ENCODE data around the gene TECPR2.
A peak's percentile ranks its signal among the peaks of the same experiment; 100 is the strongest.
"Not testable (repeated sequence)": the region's sequence is repeated elsewhere in the genome, so short reads cannot be mapped to it uniquely, and the experiment has no call there.

The TECPR2 gene

DNA sequence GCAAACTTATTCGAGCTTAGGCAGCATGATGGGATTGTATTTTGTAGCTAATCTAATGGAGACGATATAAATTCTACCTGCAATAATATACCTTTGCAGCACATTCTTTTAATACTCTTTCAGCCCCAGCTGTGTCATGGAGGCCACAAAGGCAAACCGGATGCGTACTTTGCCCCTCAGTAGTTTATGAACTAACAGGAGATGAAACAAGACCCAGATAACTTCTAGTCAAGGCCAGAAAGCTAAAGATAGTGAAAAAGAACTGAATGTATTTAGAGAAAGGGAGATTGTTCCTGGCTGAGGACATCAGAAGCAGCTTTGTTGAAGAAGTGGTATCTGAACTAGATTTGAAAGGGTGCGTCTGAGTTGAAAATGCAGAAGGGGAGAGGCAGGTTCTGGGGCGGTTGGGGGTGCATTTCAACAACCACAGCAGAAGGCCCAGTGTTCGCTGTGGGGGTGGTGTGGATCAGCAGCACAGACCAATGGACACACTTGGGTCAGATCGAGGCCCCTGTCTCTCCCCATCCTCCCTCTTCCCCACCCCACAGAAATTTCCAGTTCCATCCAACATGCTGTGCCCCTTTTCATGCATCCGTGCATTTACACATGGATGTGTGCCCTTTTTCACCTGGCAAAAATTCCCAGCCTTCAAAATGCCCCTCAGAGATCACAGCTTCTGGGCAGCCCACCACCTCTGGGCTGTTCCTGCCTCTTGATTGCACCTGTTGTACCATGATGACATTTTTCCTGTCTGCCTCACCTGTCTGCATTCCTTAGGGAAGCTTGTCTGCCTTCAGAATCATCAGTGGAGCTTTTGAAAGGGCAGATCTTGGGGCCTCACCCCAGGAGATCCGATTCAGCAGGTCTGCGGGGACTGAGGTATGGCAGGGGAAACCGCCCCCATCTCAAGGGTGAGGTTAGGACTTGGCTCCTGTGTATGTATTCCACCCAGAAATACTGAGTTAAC is 41.0 kb upstream of the TECPR2 start:
- no peak for FAIRE-seq
- TF ChIP-seq POLR2A (IDR thresholded peaks at IDR 0.05; ENCODE audit: low read depth, low read length): no peak
- DNase-seq (ENCODE audit: insufficient read length, low spot score): no peak

DNA sequence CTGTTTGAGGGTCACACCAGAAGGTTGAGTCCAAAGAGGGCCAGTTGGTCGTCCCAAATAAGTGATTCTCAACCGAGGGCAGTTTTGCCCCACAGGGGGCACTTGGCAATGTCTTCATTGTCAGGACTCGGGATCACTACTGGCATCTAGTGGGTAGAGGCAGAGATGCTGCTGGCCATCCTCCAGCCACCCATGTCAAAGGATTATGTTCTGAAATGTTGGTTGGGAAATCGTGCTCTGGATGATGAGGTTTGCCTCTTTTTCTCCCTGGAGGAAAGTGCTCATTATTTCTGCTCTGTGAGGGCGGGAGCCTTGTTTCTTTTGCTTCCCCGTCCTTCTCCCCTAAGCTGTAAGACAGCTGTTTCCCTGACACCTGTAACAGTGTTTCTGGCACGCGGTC is 39.6 kb upstream of the TECPR2 start:
- TF ChIP-seq POLR2A (IDR thresholded peaks at IDR 0.05; ENCODE audit: low read depth, low read length): no peak
- FAIRE-seq (peak; percentile 75), DNase-seq (ENCODE audit: insufficient read length, low spot score) (peak; percentile 59)

DNA sequence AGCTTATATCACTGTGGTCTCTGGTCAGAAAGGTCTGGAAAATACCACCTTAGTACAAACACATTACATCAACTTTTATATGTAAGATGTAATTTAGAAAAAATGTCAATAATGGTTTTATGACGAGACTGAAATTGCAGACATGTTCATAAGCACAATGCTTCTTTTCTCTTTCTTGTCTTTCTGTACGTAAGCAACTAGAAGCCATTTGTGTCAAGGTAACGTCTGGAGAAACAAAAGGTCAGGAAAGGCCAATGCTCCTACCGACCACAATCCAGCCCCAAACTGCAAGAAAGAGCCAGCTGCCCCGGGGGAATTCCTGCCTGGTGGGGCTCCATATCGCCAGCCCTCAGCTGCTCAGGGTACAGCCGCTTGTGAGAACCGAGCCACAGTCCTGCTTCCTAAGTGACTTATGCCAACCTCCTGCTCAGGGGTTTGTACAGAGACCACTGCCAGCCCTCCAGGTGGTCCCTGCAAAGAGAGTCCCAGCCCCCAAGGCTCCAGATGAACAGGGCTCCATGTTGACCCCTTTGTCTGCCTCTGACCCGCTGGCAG is 36.9 kb upstream of the TECPR2 start:
- DNase-seq (ENCODE audit: insufficient read length, low spot score): no peak
- FAIRE-seq: no peak
- no peak for TF ChIP-seq POLR2A (IDR thresholded peaks at IDR 0.05; ENCODE audit: low read depth, low read length)

DNA sequence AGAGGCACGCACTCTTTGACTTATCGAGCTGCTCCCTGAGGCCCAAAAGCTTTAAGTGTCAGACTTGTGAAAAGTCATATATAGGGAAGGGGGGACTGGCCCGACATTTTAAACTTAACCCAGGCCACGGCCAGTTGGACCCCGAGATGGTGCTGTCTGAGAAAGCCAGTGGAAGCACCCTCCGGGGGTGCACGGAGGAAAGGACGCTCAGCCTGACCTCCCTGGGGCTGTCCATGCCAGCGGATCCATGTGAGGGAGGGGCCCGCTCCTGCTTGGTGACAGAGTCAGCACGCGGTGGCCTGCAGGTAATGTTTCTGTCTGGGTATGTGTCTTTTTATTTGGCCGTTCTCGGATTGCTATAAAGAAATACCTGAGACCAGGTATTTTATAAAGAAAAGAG is 36.2 kb upstream of the TECPR2 start:
- TF ChIP-seq POLR2A (IDR thresholded peaks at IDR 0.05; ENCODE audit: low read depth, low read length): no peak
- DNase-seq (ENCODE audit: insufficient read length, low spot score) (no peak), FAIRE-seq (no peak)

DNA sequence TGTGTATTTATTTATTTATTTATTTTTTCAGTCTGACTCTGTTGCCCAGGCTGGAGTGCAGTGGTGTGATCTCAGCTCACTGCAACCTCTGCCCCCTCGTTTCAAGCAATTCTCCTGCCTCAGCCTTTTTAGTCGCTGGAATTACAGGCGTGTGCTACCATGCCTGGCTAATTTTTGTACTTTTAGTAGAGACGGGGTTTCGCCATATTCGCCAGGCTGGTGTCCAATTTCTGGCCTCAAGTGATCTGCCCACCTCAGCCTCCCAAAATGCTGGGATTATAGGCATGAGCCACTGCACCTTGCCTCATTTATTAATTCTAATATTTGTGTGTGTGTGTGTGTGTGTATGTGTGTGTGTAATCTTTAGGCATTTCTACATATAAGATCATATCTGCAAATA is 33.4 kb upstream of the TECPR2 start:
- FAIRE-seq; DNase-seq (ENCODE audit: insufficient read length, low spot score): not testable (repeated sequence)

DNA sequence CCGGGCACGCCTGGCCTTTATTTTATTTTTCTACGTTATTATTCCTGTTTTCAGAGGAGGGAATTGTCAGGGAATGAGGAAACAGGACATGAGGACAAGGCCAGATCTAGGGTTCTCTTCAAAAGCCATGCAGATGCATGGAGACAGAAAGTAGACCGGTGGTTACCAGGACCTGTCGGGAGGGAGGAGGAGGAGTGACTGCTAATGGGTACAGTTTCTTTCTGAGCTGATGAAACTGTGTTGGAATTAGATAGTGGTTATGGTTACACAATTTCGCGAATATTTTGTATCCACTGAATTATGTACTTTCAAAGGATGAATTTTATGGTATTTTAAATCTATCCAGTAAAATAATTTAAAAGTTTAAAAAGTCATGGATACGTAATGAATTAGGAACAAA is 31.9 kb upstream of the TECPR2 start:
- no peak for FAIRE-seq
- TF ChIP-seq POLR2A (IDR thresholded peaks at IDR 0.05; ENCODE audit: low read depth, low read length): no peak

DNA sequence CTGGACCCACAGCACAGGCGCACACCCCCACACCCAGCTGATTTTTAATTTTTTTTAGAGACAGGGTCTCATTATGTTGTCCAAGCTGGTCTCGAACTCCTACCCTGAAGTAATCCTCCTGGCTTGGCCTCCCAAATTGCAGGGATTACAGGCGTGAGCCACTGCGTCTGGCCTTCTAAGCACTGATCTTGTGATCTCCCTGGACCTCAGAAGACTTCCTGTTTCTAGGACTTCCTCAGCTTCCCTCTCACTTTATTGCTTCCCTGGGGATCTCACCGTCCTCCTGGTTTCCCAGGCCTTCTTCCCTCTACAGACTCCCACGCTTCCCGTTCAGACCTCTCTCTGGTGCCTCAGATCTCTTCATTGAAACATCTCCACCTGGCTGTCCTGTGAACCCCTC is 29.4 kb upstream of the TECPR2 start:
- FAIRE-seq (no peak), DNase-seq (ENCODE audit: insufficient read length, low spot score) (no peak)
- TF ChIP-seq POLR2A (IDR thresholded peaks at IDR 0.05; ENCODE audit: low read depth, low read length): no peak

More for the DNA sequence above, 31.9 kb upstream of the TECPR2 start:
- DNase-seq (ENCODE audit: insufficient read length, low spot score): no peak

DNA sequence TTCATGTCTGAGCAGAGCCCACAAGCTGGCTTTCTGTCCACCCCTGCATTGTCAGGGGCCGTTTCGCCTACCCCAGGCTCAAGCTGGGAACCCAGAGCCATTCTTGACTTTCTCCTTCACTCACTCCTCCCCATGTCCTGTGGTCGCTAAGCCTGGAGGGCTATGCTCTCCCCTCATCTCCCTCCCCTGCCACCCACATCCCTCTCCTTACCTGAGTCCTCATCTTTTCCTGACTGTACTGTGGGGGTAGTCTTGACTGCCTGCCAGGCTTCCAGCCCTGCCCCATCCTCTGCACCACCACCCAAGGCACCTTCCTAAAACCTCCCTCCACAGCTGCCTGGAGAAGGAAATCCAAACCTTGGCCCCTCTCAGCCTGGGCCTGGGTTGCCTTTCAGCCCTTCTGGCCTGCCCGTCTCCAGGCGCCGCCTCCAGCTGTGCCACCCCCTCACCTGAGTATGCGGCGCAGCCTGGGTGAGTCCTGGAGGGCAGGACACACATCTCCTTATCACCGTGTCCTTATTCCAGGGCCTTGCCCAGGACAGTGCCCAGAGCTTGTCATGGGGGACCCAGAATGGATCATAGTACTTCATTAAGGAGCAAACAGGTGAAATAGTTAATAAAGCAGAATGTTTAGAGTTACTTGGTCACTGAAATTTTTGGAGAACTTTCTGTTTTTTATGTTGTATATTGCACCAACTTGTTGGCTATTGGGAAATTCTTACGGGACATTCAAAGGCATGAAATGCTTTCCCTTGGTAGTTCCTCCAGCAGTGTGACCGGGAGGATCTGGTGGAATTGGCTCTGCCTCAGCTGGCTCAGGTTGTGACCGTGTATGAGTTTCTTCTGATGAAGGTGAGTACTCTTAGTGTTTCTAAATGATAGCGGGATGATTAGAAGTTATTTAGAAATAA is 28.7 kb upstream of the TECPR2 start:
- FAIRE-seq (no peak), DNase-seq (ENCODE audit: insufficient read length, low spot score) (no peak)
- no peak for TF ChIP-seq POLR2A (IDR thresholded peaks at IDR 0.05; ENCODE audit: low read depth, low read length)

DNA sequence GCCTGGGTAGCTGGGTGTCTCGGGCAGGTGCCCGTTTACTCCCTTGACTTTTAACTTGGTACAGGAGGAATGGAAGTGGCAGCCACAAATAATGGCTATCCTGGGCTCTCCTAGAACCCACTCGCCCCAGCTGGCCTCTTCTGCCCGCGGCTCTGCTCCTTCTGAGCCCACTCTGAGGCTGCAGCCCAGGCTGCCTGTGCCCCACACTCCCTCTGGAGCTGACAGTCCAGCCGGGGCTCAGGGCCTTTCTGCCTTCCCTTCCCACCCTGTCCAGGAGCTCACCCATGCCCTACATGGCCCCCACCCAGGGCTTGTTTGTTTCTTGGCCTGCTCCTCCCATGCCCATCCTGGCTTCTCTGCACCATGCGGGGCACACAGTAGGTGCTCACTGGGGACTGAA is 27.6 kb upstream of the TECPR2 start:
- DNase-seq (ENCODE audit: insufficient read length, low spot score) (no peak), FAIRE-seq (no peak)
- TF ChIP-seq POLR2A (IDR thresholded peaks at IDR 0.05; ENCODE audit: low read depth, low read length): no peak

DNA sequence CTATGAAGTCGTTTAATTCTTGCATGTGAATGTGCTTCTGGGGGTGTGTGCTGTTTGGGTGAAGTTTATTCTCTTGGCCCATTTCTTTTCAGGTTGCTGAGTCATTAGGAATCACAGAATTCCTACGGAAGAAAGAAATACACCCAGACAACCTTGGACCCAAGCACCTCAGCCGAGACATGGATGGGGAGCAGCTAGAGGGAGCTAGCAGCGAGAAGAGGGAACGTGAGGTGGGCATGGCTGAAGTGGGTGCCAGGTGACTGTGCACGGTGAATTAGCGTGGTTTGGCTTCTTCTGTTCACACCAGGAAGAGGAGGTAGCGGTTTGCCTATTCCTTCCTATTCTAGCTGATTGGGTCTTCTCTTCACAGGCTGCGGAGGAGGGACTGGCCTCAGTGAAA is 24.0 kb upstream of the TECPR2 start:
- DNase-seq (ENCODE audit: insufficient read length, low spot score) (no peak), FAIRE-seq (no peak)
- no peak for TF ChIP-seq POLR2A (IDR thresholded peaks at IDR 0.05; ENCODE audit: low read depth, low read length)

DNA sequence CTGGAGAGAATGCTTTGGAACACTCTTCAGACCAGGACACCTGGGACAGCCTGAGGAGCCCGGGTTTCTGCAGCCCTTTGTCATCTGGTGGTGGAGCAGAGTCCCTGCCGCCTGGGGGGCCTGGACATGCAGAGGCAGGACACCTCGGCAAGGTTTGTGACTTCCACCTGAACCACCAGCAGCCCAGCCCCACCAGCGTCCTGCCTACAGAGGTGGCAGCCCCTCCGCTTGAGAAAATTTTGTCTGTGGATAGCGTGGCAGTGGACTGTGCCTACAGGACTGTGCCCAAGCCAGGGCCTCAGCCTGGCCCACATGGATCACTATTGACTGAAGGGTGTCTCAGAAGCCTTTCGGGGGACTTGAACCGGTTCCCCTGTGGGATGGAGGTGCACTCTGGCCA is 21.2 kb upstream of the TECPR2 start:
- no peak for TF ChIP-seq POLR2A (IDR thresholded peaks at IDR 0.05; ENCODE audit: low read depth, low read length)
- DNase-seq (ENCODE audit: insufficient read length, low spot score) (no peak), FAIRE-seq (no peak)

DNA sequence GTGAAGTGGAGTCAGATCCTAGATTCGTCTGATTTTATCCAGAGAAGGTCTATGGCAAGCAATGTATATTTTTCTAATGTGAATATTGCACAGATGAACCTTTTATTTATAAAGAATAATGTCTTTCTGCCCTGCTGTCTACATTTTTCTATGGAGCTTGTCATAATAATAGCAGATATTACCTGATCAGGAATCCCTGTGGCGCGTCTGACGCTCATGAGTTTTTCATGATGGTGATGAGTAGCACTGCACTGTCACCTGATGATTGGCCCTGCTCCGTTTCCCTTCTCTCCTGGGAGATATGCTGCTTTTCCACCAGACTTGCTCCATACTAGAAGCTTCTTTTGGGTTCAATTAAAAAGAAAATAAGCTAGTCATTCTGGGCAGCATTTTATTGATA is 20.5 kb upstream of the TECPR2 start:
- DNase-seq (ENCODE audit: insufficient read length, low spot score) (no peak), FAIRE-seq (no peak)
- TF ChIP-seq POLR2A (IDR thresholded peaks at IDR 0.05; ENCODE audit: low read depth, low read length): no peak

DNA sequence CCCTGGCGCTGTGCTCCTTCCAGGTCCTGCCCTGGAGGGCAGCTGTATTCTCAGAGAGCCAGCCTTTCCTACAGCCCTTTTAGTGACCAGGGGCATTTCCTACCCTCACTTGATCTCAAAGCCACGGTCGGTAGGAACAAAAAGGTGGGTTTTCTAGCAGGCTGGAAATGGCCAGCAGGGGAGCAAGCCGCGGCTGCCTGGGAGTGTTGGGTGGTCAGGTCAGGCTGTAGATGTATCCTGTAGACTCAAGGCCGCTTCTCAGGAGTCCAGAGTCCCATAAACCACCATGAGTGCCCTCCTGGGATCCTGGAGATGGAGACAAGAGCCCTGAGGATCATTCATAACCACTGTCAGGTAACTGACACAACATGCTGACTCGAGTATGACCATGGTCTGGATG is 18.7 kb upstream of the TECPR2 start:
- no peak for TF ChIP-seq POLR2A (IDR thresholded peaks at IDR 0.05; ENCODE audit: low read depth, low read length)
- no peak for DNase-seq (ENCODE audit: insufficient read length, low spot score)
- FAIRE-seq: no peak

DNA sequence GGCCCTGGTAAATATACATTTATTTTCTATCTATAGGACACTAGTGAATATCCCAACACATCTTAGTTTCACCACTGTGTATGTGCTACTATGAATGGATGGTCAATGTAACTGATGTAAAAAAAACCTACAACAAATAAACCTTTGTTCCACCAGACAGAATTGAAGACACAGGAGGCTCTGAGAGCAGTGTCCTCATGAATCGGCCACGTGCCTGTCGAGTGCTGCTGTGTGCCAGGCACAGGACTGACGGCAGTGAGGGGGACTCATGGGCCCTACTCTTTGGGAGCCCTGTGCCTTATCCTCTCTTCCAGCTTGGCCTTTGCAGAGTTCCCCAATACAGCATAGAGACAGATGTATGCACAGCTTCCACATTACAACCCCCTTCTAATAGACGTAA is 18.3 kb upstream of the TECPR2 start:
- TF ChIP-seq POLR2A (IDR thresholded peaks at IDR 0.05; ENCODE audit: low read depth, low read length): no peak
- no peak for DNase-seq (ENCODE audit: insufficient read length, low spot score)
- FAIRE-seq: no peak

Data from H54 (cell line).